ENCODE results near the gene NBAS.
"Not testable (repeated sequence)": the region's sequence is repeated elsewhere in the genome, so short reads cannot be mapped to it uniquely, and the experiment has no call there.

NBAS gene

GRCh38 chr2:15298770-15299169 lies 262.4 kb downstream of the NBAS start:
- DNase-seq, result no peak

- no peak for DNase-seq
Measured at GRCh38 chr2:15293262-15293937, 267.7 kb downstream of the NBAS start.

GRCh38 chr2:15287447-15288184 lies 273.5 kb downstream of the NBAS start:
- DNase-seq, result no peak

- DNase-seq, result no peak
Measured at GRCh38 chr2:15284614-15285013, 276.5 kb downstream of the NBAS start.

- no peak for DNase-seq
Measured at GRCh38 chr2:15281681-15282080, 279.5 kb downstream of the NBAS start.

- no peak for DNase-seq
Measured at GRCh38 chr2:15279201-15279876, 281.8 kb downstream of the NBAS start.

GRCh38 chr2:15278296-15278695 lies 282.8 kb downstream of the NBAS start:
- DNase-seq, result no peak

- DNase-seq, result no peak
Measured at GRCh38 chr2:15275346-15275745, 285.8 kb downstream of the NBAS start.

- DNase-seq, result no peak
Measured at GRCh38 chr2:15273452-15273851, 287.7 kb downstream of the NBAS start.

GRCh38 chr2:15272942-15273341 lies 288.2 kb downstream of the NBAS start:
- DNase-seq, result no peak

- DNase-seq, result no peak
Measured at GRCh38 chr2:15271941-15272542, 289.1 kb downstream of the NBAS start.

- DNase-seq, result no peak
Measured at GRCh38 chr2:15271276-15271675, 289.9 kb downstream of the NBAS start.

- no peak for DNase-seq
Measured at GRCh38 chr2:15269043-15269442, 292.1 kb downstream of the NBAS start.

- DNase-seq, result no peak
Measured at GRCh38 chr2:15265889-15266288, 295.2 kb downstream of the NBAS start.

- no peak for DNase-seq
Measured at GRCh38 chr2:15263976-15264685, 297.0 kb downstream of the NBAS start.

GRCh38 chr2:15262792-15263191 lies 298.3 kb downstream of the NBAS start:
- DNase-seq, result no peak

GRCh38 chr2:15260835-15261234 lies 300.3 kb downstream of the NBAS start:
- DNase-seq, result no peak

GRCh38 chr2:15260196-15260595 lies 300.9 kb downstream of the NBAS start:
- no peak for DNase-seq

- DNase-seq, result no peak
Measured at GRCh38 chr2:15259356-15259756, 301.8 kb downstream of the NBAS start.

GRCh38 chr2:15258385-15258784 lies 302.7 kb downstream of the NBAS start:
- not testable (repeated sequence) for DNase-seq

- no peak for DNase-seq
Measured at GRCh38 chr2:15253835-15254286, 307.3 kb downstream of the NBAS start.

- DNase-seq, result no peak
Measured at GRCh38 chr2:15253247-15253646, 307.9 kb downstream of the NBAS start.

GRCh38 chr2:15251753-15252152 lies 309.4 kb downstream of the NBAS start:
- no peak for DNase-seq
